HEK293 (cell line): ENCODE data around the gene SHOX.

Source experiments
- CTCF ChIA-PET: fragments of 350-600 bp; formaldehyde crosslinking; extraction: SDS; loops from one replicate; lab custom pipeline; 2021; ENCODE audit warnings: antibody characterized with exemption; lab: Yijun Ruan, JAX
- POLR2A ChIA-PET: fragments of 300-600 bp; formaldehyde crosslinking; extraction: SDS; loops from one replicate; lab custom pipeline; 2020; ENCODE audit warnings: antibody characterized with exemption, inconsistent platforms; lab: Yijun Ruan, JAX
- H3K27ac ChIP-seq: fragments of 200-500 bp; sonication (Bioruptor generic); 2 replicates; pipeline ENCODE4 v1.5.1; 2014; ENCODE audit warnings: low read depth, low read length, control low read depth, inconsistent platforms; ENCODE audit errors: extremely low read depth
- H3K36me3 ChIP-seq, 2 experiments: fragments of 200-500 bp in 1 of 2; sonication (Bioruptor generic) in 1 of 2; 1 replicate in 1 of 2; 2 replicates in 1 of 2; pipeline ENCODE4 v1.5.1; 2014 to 2017; ENCODE audit warnings: inconsistent platforms in 2 of 2, low read length in 2 of 2; ENCODE audit not compliant: control insufficient read depth in 2 of 2, insufficient read depth in 1 of 2
- H3K4me1 ChIP-seq: fragments of 200-500 bp; sonication (Bioruptor generic); 2 replicates; pipeline ENCODE4 v1.5.1; 2014; ENCODE audit warnings: mild to moderate bottlenecking, low read length, inconsistent platforms; ENCODE audit not compliant: control insufficient read depth, insufficient read depth
- H3K4me3 ChIP-seq: 2 replicates; pipeline ENCODE4 v1.5.1; 2011; ENCODE audit warnings: low read depth, mild to moderate bottlenecking, control low read depth, low read length, moderate library complexity
- H3K9me3 ChIP-seq: fragments of 200-500 bp; sonication (Bioruptor generic); 2 replicates; pipeline ENCODE4 v1.5.1; 2014; ENCODE audit warnings: low read depth, low read length, inconsistent platforms; ENCODE audit not compliant: control insufficient read depth, insufficient read depth
- EGR2 ChIP-seq: fragments of 450-650 bp; formaldehyde crosslinking; IDR thresholded peaks from 2 replicates; pipeline ENCODE4 v1.5.1; 2016; ENCODE audit warnings: low read depth, missing biosample characterization, missing genetic modification characterization
- HOXA7 ChIP-seq: sonication (generic); formaldehyde crosslinking; IDR thresholded peaks from 2 replicates; pipeline ENCODE4 v1.8.1; 2022; ENCODE audit warnings: missing genetic modification reagents, borderline replicate concordance
- KLF16 ChIP-seq: fragments of 450-650 bp; formaldehyde crosslinking; IDR thresholded peaks from 2 replicates; pipeline ENCODE4 v1.5.1; 2017; ENCODE audit warnings: missing biosample characterization, missing genetic modification characterization
- OSR2 ChIP-seq: fragments of 450-650 bp; formaldehyde crosslinking; IDR thresholded peaks from 2 replicates; pipeline ENCODE4 v1.5.1; 2016; ENCODE audit warnings: missing biosample characterization, missing genetic modification characterization
- OVOL3 ChIP-seq: fragments of 450-650 bp; formaldehyde crosslinking; IDR thresholded peaks from 2 replicates; pipeline ENCODE4 v1.5.1; 2016; ENCODE audit warnings: missing biosample characterization, missing genetic modification characterization
- TSHZ1 ChIP-seq: fragments of 450-650 bp; formaldehyde crosslinking; IDR thresholded peaks from 2 replicates; pipeline ENCODE4 v1.5.1; 2016; ENCODE audit warnings: missing biosample characterization, missing genetic modification characterization, borderline replicate concordance
- ZBTB48 ChIP-seq: fragments of 450-650 bp; formaldehyde crosslinking; IDR thresholded peaks from 2 replicates; pipeline ENCODE4 v1.5.1; 2016; ENCODE audit warnings: missing biosample characterization, missing genetic modification characterization
- ZFP41 ChIP-seq: fragments of 450-650 bp; formaldehyde crosslinking; IDR thresholded peaks from 2 replicates; pipeline ENCODE4 v1.5.1; 2016; ENCODE audit warnings: missing biosample characterization, missing genetic modification characterization, borderline replicate concordance
- ZNF112 ChIP-seq: fragments of 450-650 bp; formaldehyde crosslinking; IDR thresholded peaks from 2 replicates; pipeline ENCODE4 v1.5.0; 2017; ENCODE audit warnings: missing biosample characterization, missing genetic modification characterization
- ZNF16 ChIP-seq: fragments of 450-650 bp; formaldehyde crosslinking; IDR thresholded peaks from 2 replicates; pipeline ENCODE4 v1.5.1; 2016; ENCODE audit warnings: low read depth, missing biosample characterization, missing genetic modification characterization
- ZNF221 ChIP-seq: fragments of 450-650 bp; formaldehyde crosslinking; IDR thresholded peaks from 2 replicates; pipeline ENCODE4 v1.5.1; 2017; ENCODE audit warnings: missing biosample characterization, missing genetic modification characterization, borderline replicate concordance
- ZNF23 ChIP-seq: fragments of 450-650 bp; formaldehyde crosslinking; IDR thresholded peaks from 2 replicates; pipeline ENCODE4 v1.5.1; 2016; ENCODE audit warnings: missing biosample characterization, missing genetic modification characterization, borderline replicate concordance
- ZNF366 ChIP-seq: fragments of 450-650 bp; formaldehyde crosslinking; conservative IDR thresholded peaks from 2 replicates; pipeline ENCODE4 v1.5.1; 2016; ENCODE audit warnings: missing biosample characterization, missing genetic modification characterization
- ZNF449 ChIP-seq: fragments of 450-650 bp; formaldehyde crosslinking; IDR thresholded peaks from 2 replicates; pipeline ENCODE4 v1.5.1; 2017; ENCODE audit warnings: missing biosample characterization, mild to moderate bottlenecking, missing genetic modification characterization, moderate library complexity
- ZNF488 ChIP-seq: fragments of 450-650 bp; formaldehyde crosslinking; IDR thresholded peaks from 2 replicates; pipeline ENCODE4 v1.5.1; 2016; ENCODE audit warnings: missing biosample characterization, missing genetic modification characterization
- ZNF513 ChIP-seq: fragments of 450-650 bp; IDR thresholded peaks from 2 replicates; pipeline ENCODE4 v1.5.1; 2018; ENCODE audit warnings: missing biosample characterization, missing genetic modification characterization
- ZNF530 ChIP-seq: fragments of 450-650 bp; formaldehyde crosslinking; IDR thresholded peaks from 2 replicates; pipeline ENCODE4 v1.5.1; 2016; ENCODE audit warnings: low read depth, missing biosample characterization, missing genetic modification characterization
- ZNF549 ChIP-seq: fragments of 450-650 bp; IDR thresholded peaks from 2 replicates; pipeline ENCODE4 v1.5.1; 2018; ENCODE audit warnings: missing biosample characterization, missing genetic modification characterization, mild to moderate bottlenecking, inconsistent platforms, moderate library complexity
- ZNF558 ChIP-seq: fragments of 450-650 bp; formaldehyde crosslinking; IDR thresholded peaks from 2 replicates; pipeline ENCODE4 v1.5.1; 2016; ENCODE audit warnings: missing biosample characterization, missing genetic modification characterization
- ZNF600 ChIP-seq: fragments of 450-650 bp; formaldehyde crosslinking; IDR thresholded peaks from 2 replicates; pipeline ENCODE4 v1.5.1; 2016; ENCODE audit warnings: missing biosample characterization, missing genetic modification characterization
- ZNF664 ChIP-seq: fragments of 450-650 bp; formaldehyde crosslinking; IDR thresholded peaks from 2 replicates; pipeline ENCODE4 v1.5.1; 2016; ENCODE audit warnings: missing biosample characterization, missing genetic modification characterization
- ZNF747 ChIP-seq: fragments of 450-650 bp; formaldehyde crosslinking; IDR thresholded peaks from 2 replicates; pipeline ENCODE4 v1.5.1; 2016; ENCODE audit warnings: missing biosample characterization, missing genetic modification characterization
- ZXDB ChIP-seq: fragments of 450-650 bp; formaldehyde crosslinking; IDR thresholded peaks from 2 replicates; pipeline ENCODE4 v1.5.1; 2016; ENCODE audit warnings: missing biosample characterization, missing genetic modification characterization
- TF ChIP-seq, protein P1 (sequence below): fragments of 450-650 bp; formaldehyde crosslinking; IDR thresholded peaks from 2 replicates; pipeline ENCODE4 v1.5.1; 2016; ENCODE audit warnings: missing biosample characterization, missing genetic modification characterization, low read depth
- TF ChIP-seq, protein P2 (sequence below): fragments of 450-650 bp; formaldehyde crosslinking; IDR thresholded peaks from 2 replicates; pipeline ENCODE4 v1.5.1; 2016; ENCODE audit warnings: missing biosample characterization, missing genetic modification characterization

The SHOX gene

GRCh38 chrX:662126-662525 is 31.5 kb downstream of the SHOX start (continued):
- TF ChIP-seq, protein P1, sequence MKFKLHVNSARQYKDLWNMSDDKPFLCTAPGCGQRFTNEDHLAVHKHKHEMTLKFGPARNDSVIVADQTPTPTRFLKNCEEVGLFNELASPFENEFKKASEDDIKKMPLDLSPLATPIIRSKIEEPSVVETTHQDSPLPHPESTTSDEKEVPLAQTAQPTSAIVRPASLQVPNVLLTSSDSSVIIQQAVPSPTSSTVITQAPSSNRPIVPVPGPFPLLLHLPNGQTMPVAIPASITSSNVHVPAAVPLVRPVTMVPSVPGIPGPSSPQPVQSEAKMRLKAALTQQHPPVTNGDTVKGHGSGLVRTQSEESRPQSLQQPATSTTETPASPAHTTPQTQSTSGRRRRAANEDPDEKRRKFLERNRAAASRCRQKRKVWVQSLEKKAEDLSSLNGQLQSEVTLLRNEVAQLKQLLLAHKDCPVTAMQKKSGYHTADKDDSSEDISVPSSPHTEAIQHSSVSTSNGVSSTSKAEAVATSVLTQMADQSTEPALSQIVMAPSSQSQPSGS: no peak
- TF ChIP-seq ZFP41 (tag by site-specific recombination): no peak
- no peak for TF ChIP-seq OSR2 (tag by site-specific recombination)
- no peak for TF ChIP-seq KLF16 (tag by site-specific recombination)
- no peak for TF ChIP-seq ZNF549 (tag by site-specific recombination)
- no peak for TF ChIP-seq ZNF488 (tag by site-specific recombination)
- no peak for TF ChIP-seq ZNF558 (tag by site-specific recombination)
- no peak for TF ChIP-seq ZNF513 (tag by site-specific recombination)
- TF ChIP-seq ZNF664 (tag by site-specific recombination): no peak
- TF ChIP-seq, protein P2, sequence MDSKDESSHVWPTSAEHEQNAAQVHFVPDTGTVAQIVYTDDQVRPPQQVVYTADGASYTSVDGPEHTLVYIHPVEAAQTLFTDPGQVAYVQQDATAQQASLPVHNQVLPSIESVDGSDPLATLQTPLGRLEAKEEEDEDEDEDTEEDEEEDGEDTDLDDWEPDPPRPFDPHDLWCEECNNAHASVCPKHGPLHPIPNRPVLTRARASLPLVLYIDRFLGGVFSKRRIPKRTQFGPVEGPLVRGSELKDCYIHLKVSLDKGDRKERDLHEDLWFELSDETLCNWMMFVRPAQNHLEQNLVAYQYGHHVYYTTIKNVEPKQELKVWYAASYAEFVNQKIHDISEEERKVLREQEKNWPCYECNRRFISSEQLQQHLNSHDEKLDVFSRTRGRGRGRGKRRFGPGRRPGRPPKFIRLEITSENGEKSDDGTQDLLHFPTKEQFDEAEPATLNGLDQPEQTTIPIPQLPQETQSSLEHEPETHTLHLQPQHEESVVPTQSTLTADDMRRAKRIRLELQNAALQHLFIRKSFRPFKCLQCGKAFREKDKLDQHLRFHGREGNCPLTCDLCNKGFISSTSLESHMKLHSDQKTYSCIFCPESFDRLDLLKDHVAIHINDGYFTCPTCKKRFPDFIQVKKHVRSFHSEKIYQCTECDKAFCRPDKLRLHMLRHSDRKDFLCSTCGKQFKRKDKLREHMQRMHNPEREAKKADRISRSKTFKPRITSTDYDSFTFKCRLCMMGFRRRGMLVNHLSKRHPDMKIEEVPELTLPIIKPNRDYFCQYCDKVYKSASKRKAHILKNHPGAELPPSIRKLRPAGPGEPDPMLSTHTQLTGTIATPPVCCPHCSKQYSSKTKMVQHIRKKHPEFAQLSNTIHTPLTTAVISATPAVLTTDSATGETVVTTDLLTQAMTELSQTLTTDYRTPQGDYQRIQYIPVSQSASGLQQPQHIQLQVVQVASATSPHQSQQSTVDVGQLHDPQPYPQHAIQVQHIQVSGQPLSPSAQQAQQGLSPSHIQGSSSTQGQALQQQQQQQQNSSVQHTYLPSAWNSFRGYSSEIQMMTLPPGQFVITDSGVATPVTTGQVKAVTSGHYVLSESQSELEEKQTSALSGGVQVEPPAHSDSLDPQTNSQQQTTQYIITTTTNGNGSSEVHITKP (tag by site-specific recombination): no peak
- TF ChIP-seq OVOL3 (tag by site-specific recombination): no peak
- TF ChIP-seq ZNF530: no peak
- TF ChIP-seq ZNF449: no peak
- TF ChIP-seq ZNF747 (tag by site-specific recombination): no peak
- no peak for TF ChIP-seq ZNF23 (tag by site-specific recombination)
- no peak for TF ChIP-seq ZNF366 (tag by site-specific recombination)

GRCh38 chrX:663841-664240 is 33.2 kb downstream of the SHOX start:
- ChIA-PET CTCF (no interaction called here), POLR2A (no interaction called here)
- Histone ChIP-seq H3K4me3 (no peak overlapping the region), H3K4me1 (no peaks in the 10 kb centered on the region), H3K27ac (no peak overlapping the region), H3K9me3 (no peaks in the 10 kb centered on the region), H3K36me3 (no peaks in the 10 kb centered on the region)
- no peak for TF ChIP-seq ZBTB48
- TF ChIP-seq ZNF112: no peak
- TF ChIP-seq ZNF600 (tag by site-specific recombination): no peak
- TF ChIP-seq EGR2 (tag by site-specific recombination): no peak
- TF ChIP-seq ZNF16 (tag by site-specific recombination): no peak
- no peak for TF ChIP-seq ZNF549 (tag by site-specific recombination)
- no peak for TF ChIP-seq TSHZ1
- TF ChIP-seq ZNF221 (tag by site-specific recombination): no peak
- no peak for TF ChIP-seq ZXDB (tag by site-specific recombination)
- TF ChIP-seq HOXA7 (CRISPR knock-in tag): no peak
